HG03280 (cell line): ENCODE results near the gene CLEC16A.

ENCODE experiments used
- ATAC-seq: cut with Tn5 transposase; IDR thresholded peaks from one replicate; pipeline ENCODE4 v1.9.1; 2021; ENCODE audit warnings: mild to moderate bottlenecking, moderate library complexity; ENCODE audit not compliant: unreplicated experiment

The CLEC16A gene

DNA sequence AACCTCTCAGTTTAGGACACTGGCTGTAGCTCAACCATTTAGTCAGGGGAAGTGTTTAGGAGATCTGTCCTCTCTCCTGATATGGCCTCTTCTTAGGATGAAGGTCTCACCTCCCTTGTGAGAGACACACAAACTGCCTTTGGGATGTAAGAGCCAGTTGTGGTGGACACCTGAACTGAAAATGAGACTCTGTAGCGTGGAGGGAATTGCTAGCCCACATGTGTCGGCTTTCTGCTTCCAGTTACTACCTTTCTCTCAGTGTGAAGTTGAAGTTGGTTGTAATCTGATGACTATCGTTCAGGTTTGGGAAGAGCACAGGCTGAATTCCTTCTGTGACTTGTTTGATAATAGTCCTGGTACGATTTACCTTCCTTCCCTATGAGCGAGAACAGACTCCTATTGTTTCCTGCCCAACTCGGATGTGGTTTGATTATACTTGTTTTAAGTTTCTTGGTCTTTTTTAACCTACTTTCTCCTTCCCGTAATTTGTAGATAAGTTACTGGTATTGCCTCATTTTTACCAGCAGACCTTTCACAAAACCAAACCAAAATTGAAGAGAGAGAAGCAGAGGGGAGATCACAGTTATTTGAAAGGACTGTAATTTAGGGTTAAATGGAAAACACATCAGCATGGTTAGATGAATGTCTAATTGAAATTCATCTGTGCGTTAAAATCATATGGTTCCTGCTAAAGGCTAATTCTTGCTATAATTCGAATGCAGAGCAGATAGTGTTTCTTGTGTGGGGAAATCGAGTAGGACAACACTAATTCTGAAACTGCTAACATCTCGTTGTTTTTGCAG lies 43.2 kb downstream of the CLEC16A start:
- no peak for ATAC-seq

DNA sequence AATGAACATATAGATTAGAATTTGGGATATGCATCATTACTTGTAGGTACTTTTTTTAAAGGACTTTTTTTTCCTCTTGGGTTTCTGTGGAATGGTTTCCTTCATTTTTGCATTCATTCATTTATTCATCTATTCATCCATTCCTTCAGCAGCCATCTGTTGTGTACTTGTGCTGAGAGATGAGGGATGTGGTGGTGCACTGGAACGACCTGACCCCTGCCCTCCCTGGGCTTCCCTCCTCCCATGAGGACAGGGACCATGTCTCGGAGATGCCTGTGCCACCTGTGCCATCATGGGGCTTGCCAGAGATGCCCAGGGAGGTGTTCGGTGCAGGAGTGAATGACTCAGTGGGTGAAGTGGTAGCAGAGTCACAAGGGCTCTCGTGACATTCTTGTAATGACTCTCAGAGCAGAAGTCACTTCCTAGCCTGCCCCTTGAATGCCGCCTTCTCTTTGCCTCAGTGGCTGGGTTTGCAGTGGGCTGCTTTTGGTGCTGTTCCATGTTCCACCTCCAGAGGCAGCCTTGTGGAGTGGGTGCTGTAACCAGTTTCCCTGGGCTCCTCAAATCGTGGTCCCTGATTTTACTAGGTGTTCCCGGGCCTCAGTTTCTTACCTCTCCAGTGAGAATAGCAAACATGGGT lies 43.9 kb downstream of the CLEC16A start:
- ATAC-seq = no peak

DNA sequence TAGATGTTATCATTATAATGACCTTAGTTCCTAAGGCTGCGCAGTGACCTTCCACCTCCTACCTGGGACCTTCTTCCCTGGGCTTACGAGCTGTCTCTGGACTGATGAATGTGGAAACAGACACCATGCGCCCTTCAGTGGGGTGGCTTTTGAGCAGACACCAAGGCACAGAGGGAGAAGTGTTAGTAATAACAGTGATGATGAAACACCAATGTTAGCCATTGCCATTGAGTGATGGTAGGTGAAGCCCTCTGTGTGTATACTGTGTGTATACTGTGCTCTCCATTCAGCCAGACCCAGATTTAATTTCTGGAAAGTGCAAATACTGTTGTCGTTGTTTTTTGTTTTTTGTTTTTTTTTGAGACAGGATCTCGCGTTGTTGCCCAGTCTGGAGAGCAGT lies 44.5 kb downstream of the CLEC16A start:
- no peak for ATAC-seq

DNA sequence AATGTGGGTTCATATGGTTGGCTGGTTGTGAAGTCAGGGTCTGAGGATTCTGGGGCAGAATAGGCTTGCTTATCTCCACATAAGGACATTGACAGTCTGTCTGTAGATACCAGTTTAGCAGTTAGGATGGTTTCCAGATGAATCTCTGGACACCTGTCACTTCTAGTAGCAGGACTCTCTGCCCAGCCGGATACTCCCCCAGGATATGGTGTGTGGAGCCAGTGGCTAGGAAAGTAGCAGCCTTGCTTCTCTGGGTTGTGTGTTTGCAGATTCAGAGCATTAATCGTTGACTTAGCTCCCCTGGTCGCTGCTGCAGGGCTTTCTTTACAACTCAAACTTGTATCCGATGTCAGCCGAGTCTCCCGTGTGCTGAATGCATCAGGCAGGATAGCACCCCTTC lies 45.2 kb downstream of the CLEC16A start:
- ATAC-seq = no peak

DNA sequence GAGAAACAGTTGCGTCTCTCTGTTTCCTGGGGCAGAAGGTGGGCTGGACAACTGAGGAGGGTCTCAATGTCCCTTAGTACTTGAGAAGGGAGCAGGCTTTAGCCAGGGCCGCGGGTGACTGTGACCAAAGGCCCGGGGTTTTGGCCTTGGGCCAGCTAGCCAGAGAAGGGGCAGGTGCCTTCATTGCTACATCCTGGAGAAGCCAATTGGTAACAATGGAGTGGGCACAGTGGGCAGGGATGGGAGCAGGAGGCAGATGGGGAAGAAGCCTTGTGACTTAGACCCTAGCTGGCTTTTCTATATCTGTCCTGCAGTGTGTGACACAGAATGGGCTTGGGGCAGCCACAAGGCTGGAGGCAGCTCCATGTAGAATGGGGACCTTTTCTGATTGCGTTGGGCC lies 46.0 kb downstream of the CLEC16A start:
- no peak for ATAC-seq

DNA sequence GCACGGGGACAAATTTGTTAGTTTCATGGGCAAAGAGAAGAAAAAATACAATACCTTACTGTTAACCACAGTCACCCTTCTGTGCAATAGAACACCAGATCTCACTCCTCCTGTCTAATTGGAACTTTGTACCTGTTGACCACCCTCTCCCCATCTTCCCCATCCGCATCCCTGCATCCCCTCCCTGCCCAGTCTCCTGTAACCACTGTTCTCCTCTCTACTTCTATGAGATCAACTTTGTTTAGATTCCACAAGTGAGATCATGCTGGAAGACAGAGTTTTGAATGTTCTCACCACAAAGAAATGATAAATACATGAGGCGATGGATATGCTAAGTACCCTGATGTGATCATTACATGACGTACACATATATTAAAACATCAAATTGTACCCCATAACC lies 47.7 kb downstream of the CLEC16A start:
- ATAC-seq = no peak

DNA sequence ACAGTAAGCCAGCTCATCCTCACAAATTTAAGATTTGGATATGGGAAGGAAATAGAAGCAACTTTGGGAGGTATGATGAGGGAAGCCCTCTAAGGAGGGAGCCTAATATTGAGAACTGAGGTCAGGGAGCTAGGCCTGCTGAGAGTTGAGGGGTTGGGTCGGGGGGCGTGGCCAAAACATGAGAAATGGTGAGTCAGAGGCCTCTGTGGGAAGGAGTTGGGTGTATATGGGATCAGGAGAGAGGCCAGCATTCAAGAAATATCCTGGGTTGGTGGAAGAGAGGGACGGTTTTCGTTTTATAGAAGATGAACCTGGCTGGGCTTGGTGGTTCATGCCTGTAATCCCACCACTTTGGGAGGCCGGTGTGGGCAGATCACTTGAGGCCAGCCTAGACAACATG lies 48.4 kb downstream of the CLEC16A start:
- ATAC-seq = no peak

DNA sequence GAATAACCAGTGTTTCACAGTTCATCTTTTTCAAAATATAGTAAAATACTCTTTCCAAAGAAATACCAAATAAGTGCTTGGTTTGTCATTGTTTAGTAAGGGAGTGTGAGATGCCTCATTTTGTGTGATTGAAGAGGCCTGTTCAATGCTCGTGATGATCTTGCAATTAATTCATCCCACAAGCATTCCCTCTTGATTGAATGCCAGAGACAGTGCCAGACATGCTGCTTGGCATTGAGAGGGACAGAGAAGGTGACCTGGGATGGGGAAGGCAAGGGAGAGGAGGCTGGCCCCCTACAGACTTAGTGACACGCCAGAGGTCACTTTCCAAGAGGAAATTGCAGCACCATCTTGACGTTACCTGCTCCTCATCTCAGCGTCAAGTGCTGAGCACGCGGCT lies 49.3 kb downstream of the CLEC16A start:
- no peak for ATAC-seq

DNA sequence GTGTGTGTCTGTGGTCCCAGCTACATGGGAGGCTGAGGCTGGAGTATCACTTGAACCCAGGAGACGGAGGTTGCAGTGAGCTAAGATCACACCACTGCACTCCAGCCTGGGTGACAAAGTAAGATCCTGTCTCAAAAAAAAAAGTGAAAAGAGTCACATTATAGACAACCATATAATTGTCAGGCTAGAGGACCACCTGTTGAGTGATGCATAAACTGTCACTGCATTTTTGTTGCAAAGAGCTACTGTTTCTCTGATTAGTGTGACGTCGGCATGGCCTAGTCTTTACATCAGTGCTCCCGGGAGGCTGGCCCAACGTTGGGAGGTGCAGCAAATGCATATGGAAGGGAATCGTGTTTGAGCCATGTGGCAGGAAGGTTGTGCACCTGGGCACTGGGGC lies 50.2 kb downstream of the CLEC16A start:
- ATAC-seq = no peak

DNA sequence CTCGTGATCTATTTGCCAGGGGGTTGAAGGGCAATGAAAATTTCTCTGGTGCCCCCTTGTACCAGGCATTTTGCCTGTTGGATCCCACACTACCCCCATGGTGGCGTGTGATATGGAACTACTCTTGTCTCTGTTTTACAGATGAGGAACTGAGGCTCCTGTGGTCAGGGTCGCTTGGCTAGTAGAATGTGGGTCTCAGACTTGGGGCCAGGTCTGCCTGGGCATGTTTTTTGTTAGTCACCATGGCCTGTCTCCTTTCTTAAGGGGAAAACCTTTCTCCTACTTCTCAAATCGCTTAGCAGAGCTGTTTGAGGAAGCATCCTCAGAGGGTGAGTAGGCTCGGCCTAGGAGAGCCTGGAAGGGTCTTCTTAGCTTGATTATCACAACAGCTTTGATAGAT lies 51.2 kb downstream of the CLEC16A start:
- ATAC-seq = no peak

DNA sequence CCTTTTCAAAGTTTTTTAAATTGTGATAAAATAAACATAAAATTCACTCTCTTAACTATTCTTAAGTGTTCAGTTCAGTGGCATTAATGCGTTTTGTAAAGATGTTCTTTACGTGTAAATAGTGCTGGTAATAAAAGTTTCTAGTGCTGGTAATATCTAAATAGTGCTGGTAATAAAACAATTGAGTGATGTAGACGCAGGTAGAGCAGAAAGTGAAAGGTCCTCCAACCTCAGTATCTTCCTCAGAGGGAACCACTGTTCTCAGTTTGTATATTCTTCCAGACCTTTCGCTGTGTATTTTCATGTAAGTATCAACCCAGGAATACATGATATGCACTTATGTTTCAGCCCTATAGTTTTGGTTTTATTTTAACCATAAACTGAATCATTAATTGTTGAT lies 53.1 kb downstream of the CLEC16A start:
- ATAC-seq = no peak

DNA sequence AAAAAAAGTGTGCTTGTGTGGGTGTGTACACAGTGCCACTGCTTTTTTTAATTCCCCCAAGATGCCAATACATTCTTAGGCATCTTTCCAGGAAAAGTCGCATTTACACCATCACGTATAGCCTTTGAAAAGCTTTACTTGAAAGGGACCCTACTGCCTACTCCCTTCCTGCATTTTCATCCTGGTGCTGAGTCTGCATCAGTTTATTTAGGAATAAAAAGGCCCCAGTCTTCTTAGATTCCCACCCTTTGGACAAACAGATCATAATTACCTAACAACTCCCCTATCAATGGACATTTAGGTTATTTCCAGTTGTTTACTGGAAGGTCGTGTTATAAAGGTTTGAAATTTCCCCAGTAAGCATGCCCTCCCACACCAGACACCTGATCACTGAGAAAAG lies 54.9 kb downstream of the CLEC16A start:
- no peak for ATAC-seq

DNA sequence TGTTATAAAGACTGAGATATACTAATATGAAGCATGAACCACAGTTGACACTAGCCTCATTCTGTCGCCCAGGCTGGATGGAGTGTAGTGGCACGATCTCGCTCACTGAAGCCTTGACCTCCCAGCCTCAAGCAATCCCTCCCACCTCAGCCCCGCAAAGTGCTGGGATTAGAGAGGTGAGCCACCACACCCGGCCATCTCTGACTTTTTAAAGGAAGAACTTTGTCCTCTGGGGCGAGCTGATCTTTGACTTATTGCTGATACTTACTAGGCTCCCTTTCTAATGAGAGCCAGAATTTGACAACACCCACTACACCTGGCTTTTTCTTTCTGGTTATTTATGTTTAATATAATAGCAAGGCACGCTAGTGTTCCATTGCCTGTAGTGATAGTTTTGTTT lies 57.2 kb downstream of the CLEC16A start:
- no peak for ATAC-seq

DNA sequence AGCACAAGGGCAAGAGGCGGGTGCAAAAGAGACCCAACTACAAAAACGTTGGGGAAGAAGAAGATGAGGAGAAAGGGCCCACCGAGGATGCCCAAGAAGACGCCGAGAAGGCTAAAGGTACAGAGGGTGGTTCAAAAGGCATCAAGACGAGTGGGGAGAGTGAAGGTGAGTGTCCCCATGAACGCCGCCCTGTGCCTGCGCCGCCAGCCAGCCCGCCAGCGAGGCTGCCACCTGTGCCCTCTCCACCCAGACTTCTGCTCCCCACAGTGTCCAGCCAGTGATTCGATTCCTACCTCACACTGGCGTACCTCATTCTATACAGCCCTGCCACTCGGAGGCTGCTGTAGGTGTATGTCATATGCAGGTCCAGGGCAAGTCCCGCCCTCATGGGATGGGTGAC lies 58.8 kb downstream of the CLEC16A start:
- no peak for ATAC-seq

DNA sequence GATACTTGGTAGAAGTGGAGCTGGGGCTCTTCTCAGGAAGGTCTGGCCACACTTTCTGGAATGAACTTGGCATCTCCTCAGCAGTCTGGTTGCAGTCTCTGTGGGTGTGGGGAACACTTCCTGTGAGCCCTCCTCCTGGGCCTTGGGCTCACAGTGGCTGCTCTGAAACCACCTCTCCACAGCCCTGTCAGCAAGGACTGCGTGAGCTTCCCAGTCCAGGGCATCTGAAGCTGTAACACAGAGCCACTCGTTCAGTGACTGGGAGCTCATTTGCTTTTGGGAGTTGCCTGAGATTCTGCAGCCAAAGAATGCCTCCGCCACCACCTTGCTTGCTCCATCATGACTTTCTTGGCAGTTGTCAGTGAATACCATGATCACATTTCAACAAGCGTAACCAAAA lies 60.0 kb downstream of the CLEC16A start:
- ATAC-seq = no peak

DNA sequence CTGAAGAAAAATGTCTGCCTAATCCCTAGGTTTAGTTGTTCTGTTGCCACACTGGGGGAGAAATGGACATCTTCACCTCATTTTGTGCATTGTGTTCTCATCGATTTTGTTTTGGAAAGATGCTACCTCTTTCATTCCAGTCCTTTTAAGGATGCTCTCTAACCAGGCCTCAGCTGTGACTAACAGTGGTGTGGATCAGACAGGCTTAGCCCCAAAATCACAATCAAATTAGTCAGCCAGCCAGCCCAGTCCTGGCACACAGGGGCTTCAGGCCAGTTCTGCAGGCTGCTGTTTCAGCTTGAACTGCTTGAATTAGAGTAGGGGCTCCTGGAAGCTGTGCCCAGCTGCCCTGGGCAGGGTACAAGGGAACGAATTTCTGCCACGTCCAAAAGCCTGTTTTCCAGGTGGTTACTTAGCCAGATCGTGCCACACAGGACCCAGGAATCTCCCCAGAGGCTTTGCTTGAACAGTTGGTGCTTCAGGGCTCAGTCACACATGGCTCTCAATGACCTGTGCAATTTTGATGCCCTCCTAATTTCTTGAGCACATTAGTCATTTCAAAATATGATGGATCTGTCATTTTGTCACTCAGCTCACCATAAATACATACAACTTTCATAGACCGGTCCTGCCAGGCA lies 60.7 kb downstream of the CLEC16A start:
- no peak for ATAC-seq

DNA sequence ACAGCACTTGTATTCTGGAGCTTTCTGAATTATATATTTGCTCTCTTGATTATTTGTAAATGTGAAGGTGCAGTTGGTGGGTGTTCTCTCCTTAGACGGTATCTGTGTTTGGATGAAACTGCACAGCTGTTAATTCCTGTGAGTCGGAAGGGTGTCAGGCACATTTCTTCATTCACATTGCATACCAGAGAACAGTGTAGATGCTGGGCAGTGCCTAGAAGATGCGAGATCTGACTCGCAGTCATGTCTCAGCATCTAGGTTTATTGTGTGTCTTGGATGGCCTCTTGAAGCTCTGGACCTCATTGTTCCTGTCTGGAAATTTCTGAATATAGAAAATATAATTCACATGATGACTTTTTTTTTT lies 61.2 kb downstream of the CLEC16A start:
- no peak for ATAC-seq

DNA sequence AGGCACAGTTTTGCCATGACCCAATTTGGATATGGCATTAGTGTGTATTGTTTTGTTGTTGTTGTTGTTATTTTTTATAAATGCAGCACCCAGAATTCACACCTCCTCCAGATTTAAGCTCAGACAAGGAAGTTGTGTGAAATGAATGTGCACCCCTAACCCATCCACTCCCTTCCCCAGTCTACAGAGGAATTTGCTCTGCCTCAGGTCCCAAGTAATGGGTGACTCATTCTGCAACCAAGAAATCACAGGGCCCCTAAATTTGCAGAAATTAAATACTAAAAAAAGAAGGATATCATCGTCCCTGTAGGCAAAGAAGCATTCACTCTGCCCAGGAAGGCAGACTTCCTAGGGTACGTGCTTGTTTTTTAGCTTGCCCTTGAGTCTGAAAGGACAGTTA lies 62.3 kb downstream of the CLEC16A start:
- ATAC-seq = no peak

DNA sequence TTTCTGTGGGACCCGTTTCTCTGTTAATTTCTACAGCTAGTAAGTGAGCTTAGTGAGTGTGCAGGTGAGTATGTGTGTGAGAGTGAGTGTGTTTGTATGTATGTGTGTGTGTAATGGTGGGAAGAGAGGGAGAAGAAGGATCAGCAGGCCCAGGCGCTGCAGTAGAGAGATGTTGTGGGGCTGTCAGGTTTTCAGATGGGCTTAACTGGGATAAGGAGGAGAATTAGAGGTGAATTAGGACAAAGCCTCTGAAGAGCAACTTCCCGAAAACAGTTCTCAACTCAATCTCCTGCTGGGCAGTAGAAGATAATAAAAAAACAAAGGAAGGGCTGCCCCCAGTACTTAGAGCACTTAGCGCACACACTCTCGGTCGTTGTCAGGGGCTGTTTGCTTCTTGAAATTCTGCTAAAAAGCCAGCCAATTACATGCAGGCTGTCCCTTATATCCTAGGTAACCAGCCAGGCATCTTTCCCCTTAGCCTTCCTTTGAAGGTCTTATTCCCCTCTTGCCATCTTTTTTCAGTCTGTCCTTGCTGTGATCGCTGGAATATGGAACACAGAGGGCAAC lies 63.4 kb downstream of the CLEC16A start:
- ATAC-seq = no peak

DNA sequence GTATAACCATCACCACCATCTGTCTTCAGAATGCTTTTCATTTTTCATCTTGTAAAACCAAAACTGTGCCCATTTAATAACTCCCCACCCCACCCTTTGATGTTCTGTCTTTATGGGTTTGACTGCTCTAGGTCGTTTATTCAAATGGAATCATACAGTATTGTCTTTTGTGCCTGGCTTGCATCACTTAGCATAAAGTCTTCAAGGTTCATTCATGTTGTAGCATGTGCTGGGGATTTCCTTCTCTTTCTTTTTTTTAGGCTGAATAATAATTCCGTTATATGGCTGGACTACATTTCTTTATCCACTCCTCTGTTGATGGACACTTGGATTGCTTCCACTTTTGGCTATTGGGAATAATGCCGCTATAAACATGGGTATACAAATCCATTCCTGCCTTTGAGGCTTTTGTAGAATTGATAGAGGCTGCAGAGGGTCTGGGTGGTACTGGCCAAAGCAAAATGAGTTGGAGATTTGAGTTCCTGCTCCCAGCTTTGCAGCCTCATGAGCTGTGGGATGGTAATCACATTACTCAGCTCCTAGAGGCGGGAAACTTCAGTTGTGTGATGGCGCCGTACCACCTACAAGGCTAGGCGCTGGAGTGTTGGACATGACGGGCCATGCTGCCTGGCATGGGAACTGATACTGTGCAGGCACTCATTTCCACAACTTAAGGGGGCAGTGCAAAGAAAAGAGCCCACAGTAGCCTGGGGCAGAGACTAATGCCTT lies 64.8 kb downstream of the CLEC16A start:
- ATAC-seq = no peak

DNA sequence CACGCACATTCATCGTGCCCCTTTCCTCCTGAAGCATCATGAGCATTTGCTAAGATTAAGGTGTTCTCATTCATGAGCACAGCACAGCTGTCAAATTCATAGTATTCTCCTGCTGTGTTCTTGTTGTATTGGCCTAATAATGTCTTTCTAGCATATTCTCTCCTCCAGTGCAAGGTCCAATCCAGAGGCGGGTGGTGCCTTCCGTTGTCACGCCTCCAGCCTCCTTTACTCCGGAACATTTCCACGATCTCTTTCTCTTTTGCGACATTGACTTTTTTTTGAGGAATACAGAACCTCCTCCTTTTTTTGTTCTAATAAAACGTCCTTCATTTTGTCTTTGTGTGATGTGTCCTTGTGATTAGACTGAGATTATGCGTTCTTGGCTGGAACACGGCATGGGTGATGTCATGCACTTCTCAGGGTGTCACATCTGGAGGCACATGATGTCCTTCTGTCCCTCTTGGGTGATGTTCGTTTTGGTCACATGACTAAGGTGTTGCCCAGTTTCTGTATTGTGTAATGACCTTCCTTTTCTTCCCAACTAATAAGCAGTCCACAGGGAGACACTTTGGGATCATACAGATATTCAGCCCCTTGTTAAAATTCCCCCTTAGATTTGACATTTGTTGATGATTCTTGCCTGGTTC lies 66.3 kb downstream of the CLEC16A start:
- no peak for ATAC-seq
